Smooth muscle cell of bladder (primary cell): ENCODE measurements around the gene FFAR1. TPM values are rescaled to one million over a fixed set of nuclear protein-coding genes. Genes with fewer than 3 reads are reported as not detected.

Experiments
- total RNA-seq: library from RNA; depleted of rRNA; stranded (reverse); fragments of >200 nt; gene quantifications from 2 replicates; pipeline ENCODE4 v1.2.3, GENCODE V29; 2014

FFAR1 gene, protein sequence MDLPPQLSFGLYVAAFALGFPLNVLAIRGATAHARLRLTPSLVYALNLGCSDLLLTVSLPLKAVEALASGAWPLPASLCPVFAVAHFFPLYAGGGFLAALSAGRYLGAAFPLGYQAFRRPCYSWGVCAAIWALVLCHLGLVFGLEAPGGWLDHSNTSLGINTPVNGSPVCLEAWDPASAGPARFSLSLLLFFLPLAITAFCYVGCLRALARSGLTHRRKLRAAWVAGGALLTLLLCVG (N-terminal part only)
- not detected in 2 replicates for total RNA-seq

DNA sequence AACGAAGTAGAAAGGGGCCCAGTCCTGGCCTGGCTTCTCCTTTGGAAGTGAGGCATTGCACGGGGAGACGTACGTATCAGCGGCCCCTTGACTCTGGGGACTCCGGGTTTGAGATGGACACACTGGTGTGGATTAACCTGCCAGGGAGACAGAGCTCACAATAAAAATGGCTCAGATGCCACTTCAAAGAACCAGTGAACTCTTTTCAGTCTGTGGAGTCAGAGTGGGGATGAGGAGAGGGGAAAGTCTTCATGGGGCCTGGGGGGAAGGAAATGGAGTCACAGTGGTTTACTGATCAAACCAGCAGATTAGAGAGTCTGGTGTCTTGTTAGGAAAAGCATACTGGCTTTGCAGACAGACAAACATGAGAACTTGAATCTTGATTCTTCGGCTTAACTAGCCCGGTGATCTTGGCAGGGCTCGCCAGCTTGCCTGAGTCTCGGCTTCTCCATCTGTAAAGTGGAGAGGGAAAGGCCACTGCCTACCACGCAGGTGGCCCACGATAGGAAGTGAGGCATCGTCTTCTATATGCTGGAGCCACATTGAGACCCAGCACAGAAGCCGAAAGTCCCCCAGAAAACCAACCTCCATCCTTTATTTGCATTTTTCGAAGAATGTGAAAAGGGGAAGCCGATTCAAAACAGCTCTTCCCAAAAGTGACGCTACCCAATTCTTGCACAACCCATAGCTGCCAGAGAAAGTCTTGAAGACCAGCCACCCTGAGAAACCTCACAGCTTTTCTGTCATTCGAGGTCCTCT lies at the start of gene FFAR1:
Gene FFAR1, plus strand, starts transcription at position 732 of the 759 bp plus-strand sequence. CDS start 3,650 bp downstream, outside the sequence.

DNA sequence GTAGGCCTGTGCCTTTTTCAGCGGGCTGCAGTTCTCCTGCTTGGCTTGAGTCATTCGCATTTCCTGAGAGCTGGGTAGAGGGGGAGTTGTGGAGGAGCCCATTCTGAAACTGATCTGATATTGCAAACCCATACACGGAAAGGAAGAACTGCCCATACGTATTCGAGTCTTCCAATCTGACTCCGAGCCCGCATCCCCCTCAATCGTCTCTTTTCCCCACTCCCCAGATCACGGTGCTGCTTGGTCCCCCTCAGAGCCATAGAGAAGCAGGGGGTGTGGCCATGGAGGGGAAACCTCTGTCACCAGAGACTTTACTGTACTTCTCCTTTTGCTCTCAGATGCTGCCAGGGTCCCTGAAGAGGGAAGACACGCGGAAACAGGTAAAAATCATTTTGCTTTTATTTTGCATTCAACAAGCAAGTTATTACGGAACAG lies 18.8 kb upstream of the FFAR1 start, which contains the start of gene CD22:
Gene CD22, plus strand, starts transcription at position 337 of the 435 bp plus-strand sequence. CDS start 2,854 bp downstream, outside the sequence.

DNA sequence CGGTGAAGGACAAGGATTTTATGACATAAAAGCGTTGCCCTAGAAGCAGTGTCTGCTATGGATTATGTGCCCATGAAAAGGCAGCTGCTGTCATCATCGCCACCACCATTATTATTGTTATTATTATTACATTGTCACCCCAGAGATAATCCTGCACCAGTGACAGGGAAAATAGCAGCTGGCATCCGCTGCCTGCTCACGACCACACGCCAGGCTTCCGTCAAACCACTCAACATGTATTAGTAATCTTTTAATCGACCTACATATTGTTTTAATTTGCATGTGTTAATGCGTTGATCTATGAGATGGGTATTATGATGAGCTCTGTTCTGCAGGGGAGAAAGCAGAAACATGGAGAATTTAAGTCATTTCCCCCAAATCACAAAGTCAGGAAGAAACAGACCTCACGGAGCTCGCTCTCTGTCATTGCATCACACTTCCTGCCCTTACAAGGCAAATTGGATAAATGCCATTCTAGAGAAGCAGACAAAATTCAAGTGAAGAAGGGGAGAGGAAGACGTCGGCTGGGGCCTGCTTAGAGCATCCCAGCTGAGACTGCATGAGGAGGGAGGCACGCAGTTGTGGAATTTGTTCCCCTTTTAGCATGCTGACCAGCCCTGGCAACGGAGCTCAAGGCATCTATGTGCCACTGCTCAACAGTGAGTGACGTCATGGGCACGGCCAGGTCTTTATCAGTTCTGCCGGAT lies 10.3 kb downstream of the FFAR1 start, which contains the start of gene FFAR3:
Gene FFAR3, plus strand, starts transcription at position 594 of the 707 bp plus-strand sequence. CDS start 431 bp downstream, outside the sequence.

DNA sequence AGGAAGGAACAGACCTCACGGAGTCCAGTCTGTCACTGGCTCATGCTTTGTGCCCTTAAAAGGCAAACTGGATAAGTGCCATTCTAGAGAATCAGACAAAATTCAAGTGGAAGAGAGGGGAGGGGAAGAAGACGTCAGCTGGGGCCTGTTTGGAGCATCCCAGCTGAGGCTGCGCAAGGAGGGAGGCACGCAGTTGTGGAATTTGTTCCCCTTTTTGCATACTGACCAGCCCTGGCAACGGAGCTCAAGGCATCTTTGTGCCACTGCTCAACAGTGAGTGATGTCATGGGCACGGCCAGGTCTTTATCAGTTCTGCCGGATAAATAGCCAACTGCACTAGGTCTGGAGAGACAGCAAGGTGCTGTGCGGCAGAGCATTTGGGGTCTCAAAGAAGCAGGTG lies 23.0 kb downstream of the FFAR1 start, which contains the start of gene GPR42:
Gene GPR42, plus strand, starts transcription at position 347 of the 400 bp plus-strand sequence. CDS start 292 bp downstream, outside the sequence.

Other genes with a start within 250 kb of the FFAR1 start
- 0.37 TPM in 1 of 2 replicates, not detected in the other for gene FXYD3, start 232.1 kb upstream of the FFAR1 start, total RNA-seq
- 0.28 and 0.46 TPM in 2 replicates for gene LGI4, start 212.8 kb upstream of the FFAR1 start, total RNA-seq
- gene FXYD1, start 209.1 kb upstream of the FFAR1 start, total RNA-seq: 2.4 and 2.6 TPM in 2 replicates
- not detected in 2 replicates for gene FXYD7, start 204.6 kb upstream of the FFAR1 start, total RNA-seq
- gene FXYD5, start 193.2 kb upstream of the FFAR1 start, total RNA-seq: 24.1 and 24.6 TPM in 2 replicates
- gene FAM187B, start 119.2 kb upstream of the FFAR1 start, total RNA-seq: not detected in 2 replicates
- gene LSR, start 98.9 kb upstream of the FFAR1 start, total RNA-seq: 0.28 and 0.55 TPM in 2 replicates
- gene USF2, start 78.9 kb upstream of the FFAR1 start, total RNA-seq: 37.0 and 55.7 TPM in 2 replicates
- under 0.01 TPM in 2 replicates for gene HAMP, start 65.4 kb upstream of the FFAR1 start, total RNA-seq
- gene MAG, start 55.7 kb upstream of the FFAR1 start, total RNA-seq: not detected in 2 replicates
- 0.09 and 0.14 TPM in 2 replicates for gene CD22, start 18.7 kb upstream of the FFAR1 start, total RNA-seq
- 0.09 and 0.14 TPM in 2 replicates for gene FFAR3, start 10.6 kb downstream of the FFAR1 start, total RNA-seq
- gene GPR42, start 23.2 kb downstream of the FFAR1 start, total RNA-seq: not detected in 2 replicates
- not detected in 2 replicates for gene FFAR2, start 100.4 kb downstream of the FFAR1 start, total RNA-seq
- not detected in 2 replicates for gene KRTDAP, start 142.6 kb downstream of the FFAR1 start, total RNA-seq
- gene DMKN, start 165.7 kb downstream of the FFAR1 start, total RNA-seq: 4.0 and 18.3 TPM in 2 replicates
- 2.1 and 9.3 TPM in 2 replicates for gene SBSN, start 180.4 kb downstream of the FFAR1 start, total RNA-seq
- not detected in 2 replicates for gene GAPDHS, start 185.6 kb downstream of the FFAR1 start, total RNA-seq
- gene TMEM147, start 197.7 kb downstream of the FFAR1 start, total RNA-seq: 81.8 and 120 TPM in 2 replicates
- not detected in 2 replicates for gene ATP4A, start 215.8 kb downstream of the FFAR1 start, total RNA-seq
- gene PMIS2, start 238.3 kb downstream of the FFAR1 start, total RNA-seq: not detected in 2 replicates